Heart right ventricle (tissue), 16 donors: ENCODE results near the gene CLCA2. TPM values are rescaled to one million over a fixed set of nuclear protein-coding genes. Genes with fewer than 3 reads are reported as not detected.
A peak's percentile ranks its signal among the peaks of the same experiment; 100 is the strongest.

Source experiments
- ATAC-seq, 8 donors: fragments of 200-7000 bp; cut with Tn5 transposase; one replicate each; pipeline ENCODE4 v1.9.1; 2020; ENCODE audit warnings: mild to moderate bottlenecking in 8 of 8, moderate library complexity in 8 of 8, moderate number of reproducible peaks in 1 of 8
- DNase-seq, 2 donors: peaks; one replicate each; pipeline ENCODE4 v3.0.0-alpha.2; 2020
- H3K27ac ChIP-seq, 10 donors: fragments of 200-600 bp; sonication (generic) in 2 of 10; one replicate each; pipeline versions ENCODE4 v1.5.0 to v1.8.0; 2020 to 2022; ENCODE audit warnings: mild to moderate bottlenecking in 3 of 10
- H3K27me3 ChIP-seq, 7 donors: fragments of 200-600 bp; one replicate each; pipeline ENCODE4 v1.8.0; 2021 to 2022; ENCODE audit warnings: mild to moderate bottlenecking in 2 of 7
- H3K36me3 ChIP-seq, 9 donors: fragments of 200-600 bp; sonication (generic) in 1 of 9; one replicate each; pipeline versions ENCODE4 v1.5.0 to v1.8.0; 2020 to 2022; ENCODE audit warnings: mild to moderate bottlenecking in 2 of 9
- H3K4me1 ChIP-seq, 9 donors: fragments of 200-600 bp; sonication (generic) in 1 of 9; one replicate each; pipeline versions ENCODE4 v1.5.0 to v1.8.0; 2020 to 2022; ENCODE audit warnings: mild to moderate bottlenecking in 4 of 9
- H3K4me3 ChIP-seq, 10 donors: fragments of 200-600 bp; sonication (generic) in 2 of 10; one replicate each; pipeline versions ENCODE4 v1.5.0 to v1.8.0; 2020 to 2022; ENCODE audit warnings: mild to moderate bottlenecking in 7 of 10, moderate library complexity in 2 of 10
- H3K9me3 ChIP-seq, 11 donors: fragments of 200-600 bp in 10 of 11; sonication (generic) in 2 of 11; one replicate each; pipeline versions ENCODE4 v1.5.0 to v1.8.0; 2013 to 2022; ENCODE audit warnings: mild to moderate bottlenecking in 2 of 11, control low read depth in 1 of 11, moderate library complexity in 1 of 11
- CTCF ChIP-seq, 9 donors: fragments of 200-600 bp; sonication (generic) in 2 of 9; IDR thresholded peaks; one replicate each; pipeline versions ENCODE4 v1.5.0 to v1.8.0; 2021 to 2022; ENCODE audit warnings: antibody characterized with exemption in 9 of 9, mild to moderate bottlenecking in 5 of 9, moderate library complexity in 1 of 9
- WGBS, 2 donors: extraction: QIAGEN DNeasy Blood & Tissue Kit; methylation state at CpG; one replicate each; pipeline ENCODE4 v1.1.7; 2013; ENCODE audit warnings: inconsistent platforms in 1 of 2; 5-methylcytosine and 5-hydroxymethylcytosine counted together
- intact Hi-C, 10 donors: fragments of 100-400 bp; cut with DNase I; formaldehyde crosslinking; loops; one replicate each; pipeline versions ENCODE4 v1.11.1 to v1.14.2; 2022
- polyA plus RNA-seq, 2 donors: library from polyadenylated mRNA; stranded (reverse); fragments of 200-250 nt; gene quantifications; one replicate each; pipeline ENCODE4 v1.2.3, GENCODE V29; 2013
- total RNA-seq, 10 donors: library from RNA; stranded (reverse); fragmentation: NEBNext Ultra II Directional in 3 of 10; extraction: Animal tissue kit (Norgen Biotek cat#: 25700) in 3 of 10; gene quantifications; one replicate each; pipeline versions ENCODE4 v1.2.1 to v1.2.4, GENCODE V29; 2021 to 2023
- donor health status: Arrhythmogenic right ventricular cardiomyopathy.
- donor health status: ischemic (EF 13 %, LVEDD 7.1; RV severe dilation, severe dysfunction).
- donor health status: healthy with polysubstance abuse.
- donor health status: DM: no; HTN: yes; CAD: no.
- donor health status: DM: no; HTN: no; CAD: no.
- donor health status: ischemic (EF 25% LVEDD 6.9; RV normal size, moderate dysfunction).
- donor health status: ischemic (EF 25% LVEDD 5.7; RV mildly dilated, moderate dysfunction).
- donor health status: healthy.
- donor health status: DM: yes; HTN: yes; CAD: no.
- donor health status: Ischemic cardiomyopathy.
- donor health status: ischemic (EF 35%, LVEDD 5.7; RV mildly dilated, moderate dysfunction).
- donor health status: nonischemic (EF 11% LVEDD 7.7; RV severe dilation, severe dysfunction).
- donor health status: DM: yes; HTN: yes; CAD: no.
- donor health status: PGD.
- donor health status: ischemic (EF 29% LVEDD 5.4; RV normal size, mild dysfunction).
- donor health status: nonischemic (EF 23%, LVEDD 6.1; RV moderate dilation, normal function).

The CLCA2 gene
- total and polyA plus RNA-seq, 12 donors = 0.03 to 0.07 TPM; not detected in 10

GRCh38 chr1:86429835-86430234, 5.9 kb downstream of the CLCA2 start:
- no peak for TF ChIP-seq CTCF (IDR thresholded peaks at IDR 0.05)
- 19 to 24% methylated on average over 3 of the region's 3 CpGs for WGBS, 2 donors
- intact Hi-C loops = loop anchor here in 1 of 10 donors (10.0 kb wide), 1 partner anchor 75 kb away; no protein-coding TSS in a partner anchor

GRCh38 chr1:86430376-86430775, 6.4 kb downstream of the CLCA2 start:
- Histone ChIP-seq H3K27ac (peak overlapping the region in 8 of 10 donors; percentile 44 to 86 (median 76)), H3K9me3 (no peaks in the 10 kb centered on the region), H3K36me3 (no peaks in the 10 kb centered on the region), H3K4me3 (no peak overlapping the region), H3K4me1 (peaks cover 0 to 26% (median 13%) of the 10 kb centered on the region in 9 donors), H3K27me3 (no peaks in the 10 kb centered on the region)
- DNase-seq (no peak), ATAC-seq (no peak)
- intact Hi-C loops = no loop called here
- TF ChIP-seq CTCF (IDR thresholded peaks at IDR 0.05) = no peak

More at GRCh38 chr1:86429835-86430234, 5.9 kb downstream of the CLCA2 start:
- DNase-seq (peak in 1 of 2 donors; percentile 55), ATAC-seq (peak; percentile 91 to 99 (median 97))
- no peaks in the 10 kb centered on the region for H3K27me3 ChIP-seq
- H3K4me3 ChIP-seq = no peak overlapping the region
- H3K4me1 ChIP-seq = peaks cover 0 to 26% (median 13%) of the 10 kb centered on the region in 9 donors
- H3K27ac ChIP-seq = peak overlapping the region in 8 of 10 donors; percentile 44 to 86 (median 76)
- no peaks in the 10 kb centered on the region for H3K36me3 ChIP-seq
- H3K9me3 ChIP-seq = no peaks in the 10 kb centered on the region

- DNase-seq = no peak
- intact Hi-C loops = no loop called here
- Histone ChIP-seq H3K9me3 (no peaks in the 10 kb centered on the region), H3K36me3 (no peaks in the 10 kb centered on the region), H3K27me3 (peaks cover 0 to 6% (median 0%) of the 10 kb centered on the region in 7 donors), H3K4me1 (peaks cover 0 to 22% (median 12%) of the 10 kb centered on the region in 9 donors), H3K4me3 (no peak overlapping the region), H3K27ac (no peak overlapping the region)
- TF ChIP-seq CTCF (IDR thresholded peaks at IDR 0.05) = no peak
- no peak for ATAC-seq
Observed at GRCh38 chr1:86434059-86434458, 10.1 kb downstream of the CLCA2 start.

- no peak overlapping the region for H3K27ac ChIP-seq
- ATAC-seq = no peak
- H3K36me3 ChIP-seq = no peaks in the 10 kb centered on the region
- peaks cover 0 to 6% (median 0%) of the 10 kb centered on the region in 7 donors for H3K27me3 ChIP-seq
- intact Hi-C loops = no loop called here
- TF ChIP-seq CTCF (IDR thresholded peaks at IDR 0.05) = no peak
- WGBS, 2 donors = 35 to 64% methylated on average over 2 of the region's 2 CpGs
- peaks cover 0 to 11% (median 3%) of the 10 kb centered on the region in 9 donors for H3K4me1 ChIP-seq
- no peaks in the 10 kb centered on the region for H3K9me3 ChIP-seq
- H3K4me3 ChIP-seq = no peak overlapping the region
- no peak for DNase-seq
Observed at GRCh38 chr1:86435327-86435726, 11.4 kb downstream of the CLCA2 start.
